IMR-90 (cell line): ENCODE results near the gene ENTREP3. TPM values are rescaled to one million over a fixed set of nuclear protein-coding genes. Genes with fewer than 3 reads are reported as not detected.

Experiments
- ATAC-seq: fragments of 200-7000 bp; cut with Tn5 transposase; 2 replicates; pipeline ENCODE4 v1.9.1; 2020; ENCODE audit warnings: low read depth, mild to moderate bottlenecking, moderate library complexity
- BruUV-seq: library from RNA; stranded (reverse); fragments of 400-500 nt; replicated peaks from 2 replicates; lab custom pipeline; 2021; lab: Mats Ljungman, UMichigan
- CTCF ChIA-PET: fragments of 300-600 bp; formaldehyde crosslinking; extraction: SDS; loops from one replicate; lab custom pipeline; 2021; ENCODE audit warnings: antibody characterized with exemption; lab: Yijun Ruan, JAX
- POLR2A ChIA-PET: fragments of 300-600 bp; sonication (Branson Sonifier 250); formaldehyde crosslinking; loops from one replicate; lab custom pipeline; 2022; ENCODE audit warnings: antibody characterized with exemption; ENCODE audit not compliant: unreplicated experiment; lab: Charles Lee
- DNase-seq: peaks from one replicate; pipeline ENCODE4 v3.0.0; 2013
- H2AFZ ChIP-seq: replicated peaks from 2 replicates; pipeline ENCODE3; 2013; ENCODE audit warnings: low read length, mild to moderate bottlenecking; ENCODE audit not compliant: poor library complexity
- H2AK5ac ChIP-seq: 2 replicates; pipeline ENCODE4 v1.6.1; 2013; ENCODE audit warnings: low read depth, low read length, inconsistent platforms
- H2AK9ac ChIP-seq: replicated peaks from 2 replicates; pipeline ENCODE3; 2013; ENCODE audit warnings: mild to moderate bottlenecking, low read depth, low read length, moderate library complexity; ENCODE audit not compliant: poor library complexity
- H2BK120ac ChIP-seq: 2 replicates; pipeline ENCODE4 v1.6.1; 2013; ENCODE audit warnings: low read depth, low read length, inconsistent platforms
- H2BK15ac ChIP-seq: 3 replicates; pipeline ENCODE4 v1.6.1; 2013; ENCODE audit warnings: low read depth, low read length, inconsistent platforms
- H2BK20ac ChIP-seq: 2 replicates; pipeline ENCODE4 v1.6.1; 2013; ENCODE audit warnings: low read depth, mild to moderate bottlenecking, inconsistent platforms, low read length, moderate library complexity
- H2BK5ac ChIP-seq: 2 replicates; pipeline ENCODE4 v1.6.1; 2013; ENCODE audit warnings: mild to moderate bottlenecking, low read depth, low read length, inconsistent platforms; ENCODE audit not compliant: poor library complexity, severe bottlenecking
- H3K14ac ChIP-seq: replicated peaks from 2 replicates; pipeline ENCODE4 v1.6.1; 2013; ENCODE audit warnings: low read depth, low read length, inconsistent platforms
- H3K18ac ChIP-seq: 2 replicates; pipeline ENCODE4 v1.6.1; 2013; ENCODE audit warnings: low read depth, low read length, control low read depth
- H3K23ac ChIP-seq: 2 replicates; pipeline ENCODE4 v1.6.1; 2013; ENCODE audit warnings: low read depth, low read length, inconsistent platforms
- H3K27ac ChIP-seq: 2 replicates; pipeline ENCODE4 v1.5.1; 2013; ENCODE audit warnings: mild to moderate bottlenecking, control low read depth, low read length; ENCODE audit not compliant: insufficient read depth
- H3K27me3 ChIP-seq: 2 replicates; pipeline ENCODE4 v1.6.1; 2013; ENCODE audit warnings: low read length; ENCODE audit not compliant: control insufficient read depth, insufficient read depth
- H3K36me3 ChIP-seq: 2 replicates; pipeline ENCODE4 v1.6.1; 2013; ENCODE audit warnings: low read length, mixed read lengths; ENCODE audit not compliant: control insufficient read depth, insufficient read depth
- H3K4ac ChIP-seq: 2 replicates; pipeline ENCODE4 v1.6.1; 2013; ENCODE audit warnings: low read depth, low read length, inconsistent platforms
- H3K4me1 ChIP-seq: 2 replicates; pipeline ENCODE4 v1.6.1; 2013; ENCODE audit warnings: low read length, mixed read lengths; ENCODE audit not compliant: control insufficient read depth, insufficient read depth
- H3K4me2 ChIP-seq: 2 replicates; pipeline ENCODE4 v1.6.1; 2013; ENCODE audit warnings: low read depth, mild to moderate bottlenecking, control low read depth, low read length, moderate library complexity
- H3K4me3 ChIP-seq: 2 replicates; pipeline ENCODE4 v1.5.1; 2013; ENCODE audit warnings: low read depth, mild to moderate bottlenecking, control low read depth, low read length, moderate library complexity; ENCODE audit not compliant: insufficient read depth
- H3K56ac ChIP-seq: 2 replicates; pipeline ENCODE4 v1.6.1; 2013; ENCODE audit warnings: low read length, inconsistent platforms; ENCODE audit not compliant: insufficient read depth; ENCODE audit errors: extremely low read depth
- H3K79me1 ChIP-seq, 2 experiments: 2 replicates each; pipeline ENCODE4 v1.6.1; 2013; ENCODE audit warnings: low read length in 2 of 2, inconsistent platforms in 1 of 2, low read depth in 1 of 2
- H3K9ac ChIP-seq: 2 replicates; pipeline ENCODE4 v1.6.1; 2013; ENCODE audit warnings: low read depth, low read length, control low read depth
- H3K9me1 ChIP-seq: 2 replicates; pipeline ENCODE4 v1.6.1; 2013; ENCODE audit warnings: low read length, inconsistent platforms; ENCODE audit not compliant: insufficient read depth
- H3K9me3 ChIP-seq: 2 replicates; pipeline ENCODE4 v1.6.1; 2013; ENCODE audit warnings: low read length; ENCODE audit not compliant: control insufficient read depth, insufficient read depth
- H4K20me1 ChIP-seq: 2 replicates; pipeline ENCODE4 v1.6.1; 2013; ENCODE audit warnings: low read length, inconsistent platforms; ENCODE audit not compliant: insufficient read depth
- H4K5ac ChIP-seq: 2 replicates; pipeline ENCODE4 v1.6.1; 2013; ENCODE audit warnings: mild to moderate bottlenecking, low read depth, low read length, control low read depth
- H4K8ac ChIP-seq, 2 experiments: 2 replicates each; pipeline ENCODE4 v1.6.1; 2013; ENCODE audit warnings: low read depth in 2 of 2, low read length in 2 of 2, control low read depth in 1 of 2, inconsistent platforms in 1 of 2
- H4K91ac ChIP-seq: 2 replicates; pipeline ENCODE4 v1.6.1; 2013; ENCODE audit warnings: low read depth, low read length, inconsistent platforms; ENCODE audit not compliant: insufficient read depth
- BHLHE40 ChIP-seq: fragments of 150-350 bp; IDR thresholded peaks from 2 replicates; pipeline ENCODE4 v1.6.1; 2016; ENCODE audit warnings: mild to moderate bottlenecking, low read depth, low read length
- CEBPB ChIP-seq: IDR thresholded peaks from 2 replicates; pipeline ENCODE4 v1.6.1; 2012; ENCODE audit warnings: low read depth, low read length, improper control_type of control experiment
- CHD1 ChIP-seq: IDR thresholded peaks from 2 replicates; pipeline ENCODE4 v1.6.1; 2012; ENCODE audit warnings: low read depth, low read length, improper control_type of control experiment
- CTCF ChIP-seq: conservative IDR thresholded peaks from 2 replicates; pipeline ENCODE4 v1.5.1; 2012; ENCODE audit warnings: mild to moderate bottlenecking, low read depth, low read length, improper control_type of control experiment
- ELK1 ChIP-seq: fragments of 150-350 bp; IDR thresholded peaks from 2 replicates; pipeline ENCODE4 v1.6.1; 2016; ENCODE audit warnings: low read depth, mild to moderate bottlenecking, low read length, moderate library complexity, borderline replicate concordance
- FOS ChIP-seq: fragments of 150-350 bp; IDR thresholded peaks from 2 replicates; pipeline ENCODE4 v1.6.1; 2016; ENCODE audit warnings: low read depth, low read length
- MAFK ChIP-seq: IDR thresholded peaks from 2 replicates; pipeline ENCODE4 v1.6.1; 2012; ENCODE audit warnings: low read depth, low read length, improper control_type of control experiment
- MAZ ChIP-seq: IDR thresholded peaks from 2 replicates; pipeline ENCODE4 v1.6.1; 2012; ENCODE audit warnings: low read depth, mild to moderate bottlenecking, low read length, improper control_type of control experiment, moderate library complexity, borderline replicate concordance
- NFE2L2 ChIP-seq: fragments of 150-350 bp; IDR thresholded peaks from 2 replicates; pipeline ENCODE4 v1.6.1; 2016; ENCODE audit warnings: low read depth, mild to moderate bottlenecking, low read length
- POLR2A ChIP-seq: IDR thresholded peaks from 2 replicates; pipeline ENCODE4 v1.6.1; 2012; ENCODE audit warnings: mild to moderate bottlenecking, low read depth, low read length
- SMC3 ChIP-seq: fragments of 150-350 bp; IDR thresholded peaks from 2 replicates; pipeline ENCODE4 v1.6.1; 2016; ENCODE audit warnings: low read depth, mild to moderate bottlenecking, antibody characterized with exemption, low read length, moderate library complexity
- USF2 ChIP-seq: fragments of 150-350 bp; IDR thresholded peaks from 2 replicates; pipeline ENCODE4 v1.6.1; 2017; ENCODE audit warnings: mild to moderate bottlenecking, antibody characterized with exemption, low read length, low read depth
- WGBS, 2 experiments: methylation state at CpG; one replicate each; pipeline versions ENCODE4 v1.1.5 to v1.1.7; 2013; ENCODE audit warnings: missing lambda C conversion rate in 2 of 2; ENCODE audit not compliant: insufficient read length in 1 of 2; ENCODE audit errors: extremely low coverage in 2 of 2; 5-methylcytosine and 5-hydroxymethylcytosine counted together
- dilution Hi-C: fragments of 300-500 bp; cut with HindIII; formaldehyde crosslinking; loops from one replicate; pipeline ENCODE4 v1.14.3; 2018; ENCODE audit warnings: low sequenced_read_pairs; ENCODE audit not compliant: unreplicated experiment
- in situ Hi-C: fragments of 300-500 bp; cut with MboI; formaldehyde crosslinking; loops from 3 replicates; pipeline ENCODE4 v1.14.3; 2019; ENCODE audit warnings: low sequenced_read_pairs, inconsistent platforms, mixed read lengths
- intact Hi-C: fragments of 100-400 bp; cut with micrococcal nuclease; formaldehyde crosslinking; loops from 2 replicates; pipeline ENCODE4 v1.10.0; 2022
- polyA plus RNA-seq, 3 experiments: library from polyadenylated mRNA; depleted of rRNA; stranded (reverse); fragments of >200 nt; gene quantifications; 2 replicates each; pipeline ENCODE4 v1.2.3, GENCODE V29; 2012; ENCODE audit warnings: low replicate concordance in 1 of 3
- total RNA-seq: library from RNA; depleted of rRNA; stranded (reverse); fragments of >200 nt; gene quantifications from 2 replicates; pipeline ENCODE4 v1.2.3, GENCODE V29; 2012

Gene ENTREP3
- total and polyA plus RNA-seq, 2 of the 4 experiments (the other 2 are of a cell fraction), result 1.4 to 23.8 TPM

- TF ChIP-seq NFE2L2 (no peak), CHD1 (no peak), SMC3 (peak; percentile 89)
Observed at GRCh38 chr1:155250633-155251449, 4.4 kb downstream of the ENTREP3 start (continued).

- Histone ChIP-seq H3K9me1 (peaks cover 4% of the 10 kb centered on the region; the same call in 1 of the 2 replicates), H3K4me1 (peaks cover 14% of the 10 kb centered on the region), H2AK9ac (peak overlapping the region; percentile 60), H4K91ac (no peak overlapping the region), H2BK15ac (no peak overlapping the region), H3K4me3 (no peak overlapping the region), H3K4me2 (no peak overlapping the region), H4K5ac (no peak overlapping the region; the same call in 1 of the 2 replicates), H3K9ac (no peak overlapping the region), H4K8ac (peak overlapping the region in 1 of 2 experiments; percentile 82; a peak in 1 of 4 replicates), H4K20me1 (no peaks in the 10 kb centered on the region), H3K56ac (no peak overlapping the region), H2BK5ac (no peak overlapping the region), H3K18ac (no peak overlapping the region), H3K27me3 (no peaks in the 10 kb centered on the region), H2AK5ac (peak overlapping the region; percentile 37; the same call in 1 of the 2 replicates), H3K4ac (peak overlapping the region; percentile 71), H3K23ac (no peak overlapping the region), H2BK120ac (no peak overlapping the region), H3K27ac (no peak overlapping the region), H3K36me3 (peaks cover 16% of the 10 kb centered on the region), H3K14ac (no peak overlapping the region), H3K79me1 (peaks cover 12 to 31% of the 10 kb centered on the region in 2 experiments), H2AFZ (peak overlapping the region; percentile 93), H3K9me3 (no peaks in the 10 kb centered on the region), H2BK20ac (no peak overlapping the region)
- ChIA-PET POLR2A (no interaction called here), CTCF (interaction anchor here (0.5 to 1.7 kb wide), 13 partner anchors 9 to 494 kb away, joined by 3 to 6 read pairs (median 3); partner anchors contain the start of gene CLK2)
- ATAC-seq (no peak), DNase-seq (no peak)
- TF ChIP-seq CEBPB, result no peak
- no peak for TF ChIP-seq FOS
- no peak for TF ChIP-seq USF2
- TF ChIP-seq SMC3, result no peak
- no peak for TF ChIP-seq CTCF
- no peak for TF ChIP-seq CHD1
- TF ChIP-seq BHLHE40, result no peak
- no peak for TF ChIP-seq MAFK
- TF ChIP-seq ELK1, result no peak
- no peak for TF ChIP-seq POLR2A
- no peak for TF ChIP-seq MAZ
- intact Hi-C loops (loop anchor here (1.0 to 5.0 kb wide), 3 partner anchors 73 to 398 kb away; no protein-coding TSS in a partner anchor), in situ Hi-C loops (no loop called here), dilution Hi-C loops (no loop called here)
- no TSS peak for BruUV-seq
- 32% methylated on average over 21 of the region's 28 CpGs; no CpG with 5 or more reads in 1 of the 2 experiments for WGBS, 2 experiments
Observed at GRCh38 chr1:155250246-155250632, 5.0 kb downstream of the ENTREP3 start.
